GM12878 (cell line): ENCODE measurements around the gene P3H1.

ENCODE experiments used
- CTCF ChIP-seq, 3 experiments: IDR thresholded peaks in 2 of 3; conservative IDR thresholded peaks in 1 of 3; 2 replicates each; pipeline ENCODE4 v1.5.1; 2011; ENCODE audit warnings: low read depth in 3 of 3, low read length in 3 of 3, mild to moderate bottlenecking in 3 of 3, control low read depth in 2 of 3, moderate library complexity in 2 of 3, inconsistent platforms in 1 of 3, mixed read lengths in 1 of 3; ENCODE audit not compliant: control insufficient read depth in 2 of 3, insufficient read depth in 1 of 3; ENCODE audit errors: extremely low read depth in 1 of 3
- EZH2 ChIP-seq: IDR thresholded peaks from 2 replicates; pipeline ENCODE4 v1.6.1; 2012; ENCODE audit warnings: low read depth, mild to moderate bottlenecking, control low read depth, inconsistent platforms, low read length, borderline replicate concordance; ENCODE audit not compliant: control insufficient read depth
- MYC ChIP-seq: IDR thresholded peaks from 2 replicates; pipeline ENCODE4 v1.6.1; 2011; ENCODE audit warnings: mild to moderate bottlenecking, low read length, moderate library complexity, inconsistent platforms; ENCODE audit not compliant: insufficient read depth, insufficient replicate concordance, insufficient read length, severe bottlenecking
- PKNOX1 ChIP-seq: fragments of 450-650 bp; IDR thresholded peaks from 2 replicates; pipeline ENCODE4 v1.6.1; 2016; ENCODE audit warnings: mild to moderate bottlenecking
- RAD21 ChIP-seq: IDR thresholded peaks from 2 replicates; pipeline ENCODE4 v1.6.1; 2011; ENCODE audit warnings: mild to moderate bottlenecking, low read depth, low read length, moderate library complexity; ENCODE audit not compliant: insufficient read depth
- SREBF2 ChIP-seq: IDR thresholded peaks from 2 replicates; pipeline ENCODE4 v1.6.1; 2012; ENCODE audit warnings: mild to moderate bottlenecking, low read length
- YY1 ChIP-seq: IDR thresholded peaks from 2 replicates; pipeline ENCODE4 v1.6.1; 2011; ENCODE audit warnings: low read depth, mild to moderate bottlenecking, low read length
- ZBTB33 ChIP-seq: fragments of 450-650 bp; IDR thresholded peaks from 2 replicates; pipeline ENCODE4 v1.6.1; 2017; ENCODE audit warnings: mild to moderate bottlenecking

DNA sequence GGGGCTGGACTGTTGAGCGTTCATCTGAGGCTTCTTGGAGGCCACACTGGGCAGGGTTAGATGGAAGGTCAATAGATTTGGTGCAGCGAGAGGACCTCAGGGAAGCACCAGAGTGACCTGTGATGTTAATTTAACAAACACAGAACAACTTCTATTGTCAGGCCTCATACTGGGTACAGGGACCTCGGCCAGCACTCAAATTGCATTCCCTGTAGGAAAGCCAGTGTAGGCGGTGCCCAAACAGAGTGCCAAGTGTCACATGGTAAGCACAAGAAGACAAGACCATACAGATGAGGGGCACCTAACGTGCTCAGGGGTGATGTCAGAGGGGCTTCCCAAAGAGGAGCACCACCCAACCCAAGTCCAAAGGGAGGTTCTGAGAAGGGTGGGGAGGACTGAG lies 19.3 kb upstream of the P3H1 start:
- TF ChIP-seq CTCF (IDR thresholded peaks at IDR 0.05 in 2 of 3, conservative IDR thresholded peaks at IDR 0.05 in 1 of 3; ENCODE audit: control insufficient read depth in 2 of 3, extremely low read depth in 1 of 3, insufficient read depth in 1 of 3, low read depth in 3 of 3, low read length in 3 of 3): no peak
- TF ChIP-seq PKNOX1: no peak
- no peak for TF ChIP-seq SREBF2
- no peak for TF ChIP-seq EZH2
- TF ChIP-seq ZBTB33: no peak
- TF ChIP-seq YY1: no peak
- no peak for TF ChIP-seq RAD21
- TF ChIP-seq MYC: no peak
